NCI-H1092 (cell line): ENCODE data around the gene OSBPL5.
A peak's percentile ranks its signal among the peaks of the same experiment; 100 is the strongest.
"Not testable (repeated sequence)": the region's sequence is repeated elsewhere in the genome, so short reads cannot be mapped to it uniquely, and the experiment has no call there.

Experiments used
- DNase-seq: peaks from one replicate; lab custom pipeline; 2025; lab: John Stamatoyannopoulos, UW

OSBPL5 gene

DNA sequence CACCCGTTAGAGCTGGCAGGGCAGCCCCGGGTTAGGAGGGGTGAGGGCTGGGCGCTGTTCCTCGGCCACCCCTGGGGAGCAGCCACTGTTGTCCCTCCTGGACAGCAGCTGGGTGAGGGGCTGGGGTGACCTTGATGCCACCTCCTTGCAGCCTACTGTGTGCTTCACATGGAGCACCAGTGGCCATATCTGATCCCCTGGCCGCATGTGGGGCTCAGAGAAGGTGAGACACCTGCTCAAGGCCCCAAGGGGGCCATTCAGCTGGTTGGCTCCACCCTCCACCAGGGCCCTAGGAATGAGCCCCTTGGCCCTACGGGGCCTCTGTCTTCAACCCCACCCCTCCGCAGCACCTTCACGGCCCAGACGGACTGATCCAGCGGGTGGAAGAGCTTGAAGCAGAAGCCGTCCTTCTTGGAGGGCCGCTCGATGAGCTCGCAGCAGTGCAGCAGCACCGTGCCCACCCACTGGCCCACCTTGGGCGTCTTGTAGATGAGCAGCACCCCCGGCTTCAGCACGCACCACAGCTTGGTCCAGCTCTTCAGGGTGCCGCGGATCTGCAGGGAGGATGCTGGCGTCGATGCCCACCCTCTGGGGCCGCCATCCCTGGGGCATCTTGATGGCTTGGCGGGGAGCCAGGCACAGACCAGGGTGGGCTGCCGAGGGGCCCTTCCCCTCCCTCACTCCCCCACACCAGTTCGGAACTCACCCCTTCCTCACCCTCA is 44.9 kb downstream of the OSBPL5 start:
- no peak for DNase-seq

GRCh38 chr11:3119141-3119821 is 45.8 kb downstream of the OSBPL5 start:
- DNase-seq, result no peak

DNA sequence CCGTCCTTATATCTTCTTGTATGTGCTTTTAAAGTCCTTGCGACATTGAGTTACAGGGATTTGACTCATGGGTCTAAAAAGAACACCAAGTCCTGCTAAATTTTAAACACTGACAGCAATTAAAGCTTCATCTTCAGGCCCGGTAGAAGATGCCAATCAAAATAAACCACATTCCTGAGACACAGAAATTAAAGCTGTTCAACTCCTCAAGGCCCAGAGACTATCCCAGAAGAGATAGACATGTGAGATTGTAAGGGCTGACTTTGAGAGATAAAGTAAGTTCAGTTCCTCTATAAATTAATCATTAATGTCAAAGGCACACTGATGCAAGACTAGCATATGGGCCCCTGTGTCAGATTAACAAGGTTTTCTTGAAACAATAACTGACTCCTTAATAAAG is 49.8 kb downstream of the OSBPL5 start:
- no peak for DNase-seq

DNA sequence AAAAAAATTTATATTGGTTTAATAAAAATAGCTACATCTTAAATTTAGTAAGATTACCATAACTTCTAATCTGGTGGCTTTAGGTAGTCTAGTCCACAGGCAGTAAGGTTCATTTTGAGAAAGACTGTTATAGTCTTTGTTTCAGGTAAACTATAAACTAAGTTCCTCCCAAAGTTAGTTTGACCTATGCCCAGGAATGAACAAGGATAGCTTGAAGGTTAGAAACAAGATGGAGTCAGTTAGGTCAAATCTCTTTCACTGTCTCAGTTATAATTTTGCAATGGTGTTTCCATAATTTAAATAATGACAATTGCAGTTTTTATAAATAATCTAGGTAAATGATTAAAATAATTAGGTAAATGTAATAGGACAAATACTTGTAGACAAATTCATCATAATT is 51.4 kb downstream of the OSBPL5 start:
- DNase-seq, result not testable (repeated sequence)

DNA sequence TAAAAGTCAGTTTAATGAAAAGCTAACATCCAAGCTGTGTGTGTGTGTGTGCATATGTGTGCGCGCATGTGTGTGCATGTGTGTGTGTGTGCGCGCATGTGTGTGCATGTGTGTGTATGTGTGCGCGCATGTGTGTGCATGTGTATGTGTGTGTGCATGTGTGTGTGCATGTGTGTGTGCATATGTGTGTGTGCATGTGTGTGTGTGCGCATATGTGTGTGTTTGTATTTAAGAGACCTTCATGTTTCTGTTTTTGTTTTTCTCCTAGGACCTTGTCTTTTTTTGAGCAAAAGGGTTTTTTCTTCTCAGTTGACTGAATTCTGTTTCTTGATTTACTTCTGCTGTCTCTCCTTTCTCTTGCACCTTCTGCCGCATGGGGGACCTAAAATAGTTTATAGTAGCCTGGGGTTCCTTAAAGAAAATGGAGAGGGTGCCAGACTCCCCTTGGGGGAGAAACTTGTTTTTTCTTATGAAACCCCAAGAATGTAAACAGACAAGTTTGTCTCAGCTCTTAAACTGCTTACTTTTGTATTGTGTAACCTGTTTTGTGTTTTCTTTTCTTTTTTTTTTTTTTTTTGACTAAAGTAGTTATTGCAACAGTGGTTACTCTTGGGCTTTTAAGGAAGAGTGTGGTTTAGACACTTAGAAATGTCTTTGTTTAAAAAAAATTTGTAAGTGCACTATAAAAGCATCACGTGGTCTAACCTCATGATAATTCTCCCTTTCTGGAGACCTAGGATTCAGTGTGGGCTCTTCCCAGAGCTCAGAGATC is 53.0 kb downstream of the OSBPL5 start:
- DNase-seq, result no peak

GRCh38 chr11:3111466-3111865 is 53.6 kb downstream of the OSBPL5 start:
- DNase-seq, result no peak

- DNase-seq, result peak; percentile 17
Observed at GRCh38 chr11:3109921-3110706, 55.0 kb downstream of the OSBPL5 start.

- no peak for DNase-seq
Observed at GRCh38 chr11:3109434-3109833, 55.7 kb downstream of the OSBPL5 start.

DNA sequence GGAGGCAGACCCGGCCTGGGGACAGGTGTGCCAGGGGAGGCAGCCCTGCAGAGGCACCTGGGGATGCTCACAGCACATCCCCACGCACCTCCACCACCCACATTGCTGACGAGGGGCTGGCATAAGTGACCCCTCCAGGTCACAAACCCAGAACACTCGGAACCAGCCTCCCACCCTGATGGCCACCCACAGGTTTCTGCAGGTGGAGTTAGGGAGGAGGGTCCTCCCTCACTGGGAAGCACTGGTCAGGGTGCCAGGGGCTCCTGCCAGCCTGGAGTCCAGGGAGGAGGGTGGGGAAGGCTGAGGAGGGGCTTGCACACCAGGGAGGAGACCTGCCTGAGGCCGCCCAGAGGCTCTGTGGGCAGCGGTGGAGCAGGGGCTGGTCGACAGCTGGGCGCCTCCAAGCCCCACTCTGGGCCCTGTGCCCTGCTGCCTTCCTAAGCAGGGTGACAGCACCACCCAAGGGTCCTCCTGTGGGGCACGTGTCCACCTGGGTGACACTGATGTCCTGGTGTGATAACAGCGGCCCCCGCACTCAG is 56.9 kb downstream of the OSBPL5 start:
- no peak for DNase-seq

DNA sequence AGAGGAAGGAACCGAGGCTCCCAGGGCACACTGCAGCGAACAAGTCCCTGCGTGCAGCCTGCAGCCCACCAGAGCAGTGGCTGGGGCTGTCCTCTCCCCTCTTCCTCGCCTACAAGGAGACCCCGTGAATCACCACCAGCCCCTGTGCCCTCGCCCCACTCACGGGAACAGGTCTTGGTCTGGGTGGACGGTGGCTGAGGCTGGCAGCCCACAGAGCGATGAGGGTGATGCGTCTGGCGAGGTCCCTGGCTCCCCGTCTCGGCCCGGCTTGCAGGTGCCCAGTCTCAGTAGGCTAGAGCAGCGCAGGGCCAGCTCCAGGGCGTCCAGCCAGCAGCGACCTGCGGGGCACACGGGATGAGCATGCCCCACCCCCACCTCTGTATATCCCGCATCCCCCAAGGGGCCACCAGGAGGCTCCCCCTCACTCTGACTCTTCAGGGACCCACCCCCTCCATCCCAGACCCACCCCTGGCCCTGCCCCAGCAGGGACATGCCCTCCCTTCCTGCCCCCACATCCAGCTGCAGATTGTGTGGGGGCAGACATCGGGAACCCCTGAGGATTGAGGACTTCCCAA is 57.4 kb downstream of the OSBPL5 start:
- no peak for DNase-seq

DNA sequence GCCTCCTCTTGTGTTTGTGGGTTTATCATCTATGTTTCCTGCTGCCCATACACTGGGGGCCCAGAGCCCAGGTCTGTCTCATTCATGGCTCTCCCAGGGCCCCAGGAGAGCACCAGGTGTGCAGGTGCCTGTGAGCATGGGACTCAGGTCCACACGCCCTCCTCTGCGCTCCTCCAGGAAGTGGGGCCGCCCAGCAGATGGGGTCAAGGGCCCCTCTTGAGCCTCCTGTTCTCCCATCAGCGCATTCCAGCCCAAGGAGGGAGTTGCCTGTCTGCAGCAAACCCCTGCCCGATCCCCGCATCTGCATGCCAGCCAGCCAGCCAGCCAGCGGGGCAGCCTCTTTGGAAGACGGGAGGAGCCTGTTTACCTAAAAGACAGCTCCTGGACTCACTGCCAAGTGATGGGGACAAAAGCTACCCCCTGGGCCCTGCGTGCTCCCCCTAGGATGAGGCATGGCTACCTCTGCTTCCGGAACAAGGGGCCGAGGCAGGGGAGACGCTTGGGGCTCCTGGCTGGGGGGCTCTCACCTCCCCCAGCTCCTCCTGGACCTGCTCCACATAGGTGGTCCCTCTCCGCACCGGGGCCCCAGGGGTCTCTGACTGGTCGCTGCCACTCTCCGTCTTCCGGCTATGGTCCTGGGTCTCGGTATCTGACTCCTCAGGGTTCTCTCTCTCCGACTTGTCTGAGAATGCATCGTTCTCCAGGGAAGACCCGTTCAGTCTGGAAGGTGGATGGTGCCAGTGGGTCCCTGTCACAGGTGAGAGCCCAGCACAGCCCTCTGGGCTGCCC is 58.2 kb downstream of the OSBPL5 start:
- no peak for DNase-seq

DNA sequence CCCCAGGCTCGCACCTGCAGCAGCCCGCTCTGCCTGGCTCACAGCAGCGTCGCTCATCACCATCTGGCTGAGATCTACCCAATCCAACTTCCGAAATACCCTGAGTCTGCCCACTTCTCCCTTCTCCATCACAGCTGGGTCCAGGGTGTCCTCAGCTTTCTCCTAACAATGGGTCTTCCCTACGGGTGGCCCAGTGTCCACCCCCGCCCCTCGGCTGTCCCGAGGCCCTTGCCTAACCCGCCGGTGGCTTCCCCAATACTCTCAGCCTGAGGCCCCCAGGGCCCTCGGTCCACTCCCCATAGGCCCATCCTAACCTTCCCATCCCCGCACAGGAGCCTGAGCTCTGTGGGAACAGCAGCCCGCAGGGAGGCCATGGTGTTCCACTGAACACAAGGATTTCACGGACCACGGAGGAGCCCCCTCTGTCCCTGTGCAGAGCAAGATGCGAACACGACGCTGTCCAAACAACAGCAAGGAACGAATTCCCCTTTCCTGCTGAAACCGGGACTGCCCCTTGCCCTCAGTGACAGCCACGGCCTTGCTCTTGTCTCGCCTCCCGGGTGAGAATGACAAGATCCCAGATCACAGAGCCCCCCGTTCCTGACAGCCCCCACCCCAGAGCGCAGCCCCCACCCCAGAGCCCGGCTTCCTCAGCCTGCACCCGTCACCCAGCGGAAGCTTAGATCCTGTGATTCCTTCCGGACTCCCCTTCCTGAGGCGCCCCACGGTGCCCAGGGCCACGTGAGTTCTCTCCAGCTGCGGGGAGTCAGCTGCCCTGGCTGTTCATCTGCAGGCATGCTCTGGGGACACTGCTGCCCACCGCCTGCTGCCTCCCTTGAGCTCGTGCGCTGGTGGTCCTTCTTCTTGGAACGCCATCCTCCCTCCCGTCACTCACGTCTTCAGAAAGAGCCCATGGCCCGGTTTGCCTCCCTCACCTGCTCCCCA is 59.0 kb downstream of the OSBPL5 start:
- no peak for DNase-seq

DNA sequence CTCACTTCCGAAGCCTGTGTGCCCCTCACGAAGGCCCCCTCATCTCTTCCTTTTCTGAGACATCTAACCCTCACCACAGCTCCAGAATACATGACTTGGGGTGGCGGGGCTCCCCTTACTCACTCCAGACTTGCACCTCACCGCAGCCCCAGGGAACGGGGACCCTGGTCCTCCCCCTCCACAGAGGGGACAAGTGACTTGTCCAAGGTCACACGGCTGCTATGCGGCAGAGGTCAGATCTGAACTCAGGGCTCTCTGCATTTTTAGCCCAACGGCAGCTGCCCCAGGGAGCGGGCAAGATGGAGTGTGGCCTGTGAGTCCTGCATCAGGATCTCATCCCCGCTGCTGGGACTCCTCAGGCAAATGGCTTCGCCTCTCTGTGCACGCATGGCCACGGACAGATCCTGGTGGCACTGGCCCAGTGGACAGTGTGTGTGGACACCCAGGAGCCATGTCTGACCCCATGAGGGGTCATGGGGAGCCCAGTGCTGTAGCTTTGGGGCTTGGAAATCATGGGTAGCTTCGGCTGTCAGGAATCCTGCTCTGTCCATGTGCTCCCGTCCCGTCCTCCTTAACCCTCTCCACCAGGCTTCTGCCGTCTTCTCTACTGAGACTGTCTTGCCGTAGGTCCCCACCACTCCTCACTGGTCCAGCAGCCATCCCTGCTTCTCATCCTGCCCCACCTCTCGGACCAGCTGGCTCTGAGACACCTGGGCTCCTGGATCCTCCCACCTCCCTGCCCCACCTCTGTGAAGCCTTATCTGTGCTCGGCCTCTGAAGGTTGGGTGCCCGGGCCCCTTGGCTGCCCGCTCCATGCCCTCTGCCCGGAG is 59.9 kb downstream of the OSBPL5 start:
- DNase-seq, result no peak

GRCh38 chr11:3104051-3104714 is 60.9 kb downstream of the OSBPL5 start:
- DNase-seq, result no peak

GRCh38 chr11:3103076-3103475 is 62.0 kb downstream of the OSBPL5 start:
- no peak for DNase-seq

DNA sequence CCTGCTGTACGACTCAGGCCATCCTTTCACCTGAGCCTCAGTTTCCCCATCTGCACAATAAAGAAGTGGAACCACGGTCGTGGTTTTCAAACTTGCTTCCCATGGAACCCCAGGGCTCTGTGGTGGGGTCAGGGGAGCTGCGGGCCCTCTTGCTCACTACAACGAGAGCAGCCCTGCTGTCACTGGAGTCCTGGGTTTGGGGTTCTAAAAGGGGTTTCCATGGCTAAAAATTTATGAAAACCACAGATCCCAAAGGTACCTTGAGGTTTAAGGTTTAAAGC is 62.5 kb downstream of the OSBPL5 start:
- no peak for DNase-seq

DNA sequence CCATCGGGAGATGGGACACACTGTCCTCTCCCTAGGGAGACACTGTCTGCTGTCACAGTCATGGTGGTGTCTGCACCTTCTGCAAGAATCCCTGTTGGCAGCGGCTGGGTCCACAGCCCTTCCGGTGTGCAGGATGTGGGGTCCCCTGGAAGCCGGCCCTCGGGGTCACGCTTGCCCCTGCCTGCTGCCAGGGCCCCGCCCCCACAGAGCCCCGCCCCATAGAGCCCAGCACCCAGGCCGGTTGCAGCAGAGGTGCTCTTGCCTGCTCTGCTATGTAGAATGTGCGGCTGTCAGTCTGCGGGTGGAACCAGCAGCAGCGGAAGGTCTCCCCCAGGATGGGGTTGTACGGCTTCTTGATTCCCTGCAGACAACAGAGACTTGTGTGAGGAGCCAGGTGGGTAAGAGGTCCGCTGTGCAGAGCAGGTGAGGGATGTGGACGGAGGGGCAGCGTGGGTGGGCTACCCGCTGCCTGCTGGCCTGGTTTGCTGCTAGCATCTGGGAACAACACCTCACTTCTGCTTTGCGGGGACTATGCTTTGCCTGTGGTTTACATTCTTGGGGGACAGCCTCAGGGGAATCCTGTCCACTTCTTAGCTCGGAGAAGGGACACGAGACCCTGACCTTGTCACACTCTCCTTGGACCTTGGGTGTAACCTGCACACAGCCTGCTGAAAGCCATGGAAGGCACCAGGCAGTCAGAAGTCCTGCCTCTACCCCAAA is 63.0 kb downstream of the OSBPL5 start:
- DNase-seq, result no peak

DNA sequence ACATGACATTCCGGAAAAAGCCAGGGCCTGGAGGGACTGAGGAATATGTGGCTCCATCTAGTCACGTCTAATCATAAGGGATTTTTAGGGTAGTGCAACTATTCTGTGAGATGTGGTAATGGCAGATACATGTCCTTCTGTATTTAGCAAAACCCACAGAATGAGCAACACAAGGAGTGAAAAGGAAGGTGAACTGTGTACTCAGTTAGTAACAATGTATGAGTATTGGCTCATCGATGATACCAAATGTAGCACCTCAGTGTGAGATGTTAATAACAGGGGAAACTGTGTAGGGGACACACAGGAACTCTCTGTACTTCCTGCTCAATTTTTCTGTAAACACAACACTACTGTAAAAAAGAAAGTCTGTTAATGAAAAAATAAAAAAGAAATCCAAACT is 65.9 kb downstream of the OSBPL5 start:
- no peak for DNase-seq
